Trophoblast cell (in vitro differentiated cells and primary cell): Measurements from ENCODE around the gene C2orf74.
"Not testable (repeated sequence)": the region's sequence is repeated elsewhere in the genome, so short reads cannot be mapped to it uniquely, and the experiment has no call there.

Source experiments
- DNase-seq, 2 donors: peaks; one replicate each; pipeline ENCODE4 v3.0.0-alpha.2; 2016
- H2AFZ ChIP-seq: 2 replicates; pipeline ENCODE4 v1.6.1; 2013; ENCODE audit warnings: low read length, moderate library complexity, mild to moderate bottlenecking; ENCODE audit not compliant: insufficient read depth, poor library complexity
- H2AK5ac ChIP-seq: 2 replicates; pipeline ENCODE4 v1.6.1; 2013; ENCODE audit warnings: mild to moderate bottlenecking, low read length
- H2BK120ac ChIP-seq: 2 replicates; pipeline ENCODE4 v1.6.1; 2013; ENCODE audit warnings: low read length, mild to moderate bottlenecking, moderate library complexity; ENCODE audit not compliant: insufficient read depth, poor library complexity
- H2BK12ac ChIP-seq: 2 replicates; pipeline ENCODE4 v1.6.1; 2013; ENCODE audit warnings: mild to moderate bottlenecking, low read length, moderate library complexity
- H2BK5ac ChIP-seq: 2 replicates; pipeline ENCODE4 v1.6.1; 2013; ENCODE audit warnings: low read length, low read depth, moderate library complexity, mild to moderate bottlenecking; ENCODE audit not compliant: poor library complexity
- H3K14ac ChIP-seq: 2 replicates; pipeline ENCODE4 v1.6.1; 2013; ENCODE audit warnings: mild to moderate bottlenecking, low read length
- H3K18ac ChIP-seq: 2 replicates; pipeline ENCODE4 v1.6.1; 2013; ENCODE audit warnings: mild to moderate bottlenecking, low read length
- H3K23ac ChIP-seq: 2 replicates; pipeline ENCODE4 v1.6.1; 2013; ENCODE audit warnings: low read length
- H3K27ac ChIP-seq: 2 replicates; pipeline ENCODE4 v1.5.1; 2013; ENCODE audit warnings: low read depth, mild to moderate bottlenecking, inconsistent platforms, low read length, moderate library complexity
- H3K27me3 ChIP-seq: 2 replicates; pipeline ENCODE4 v1.6.1; 2013; ENCODE audit warnings: inconsistent platforms, mild to moderate bottlenecking, low read length, moderate library complexity; ENCODE audit not compliant: insufficient read depth
- H3K36me3 ChIP-seq, 2 experiments: 1 replicate in 1 of 2; 2 replicates in 1 of 2; pipeline ENCODE4 v1.6.1; 2013; ENCODE audit warnings: low read length in 2 of 2, mild to moderate bottlenecking in 2 of 2, moderate library complexity in 1 of 2; ENCODE audit not compliant: insufficient read depth in 2 of 2, control insufficient read depth in 1 of 2
- H3K4ac ChIP-seq: 2 replicates; pipeline ENCODE4 v1.6.1; 2013; ENCODE audit warnings: low read depth, mild to moderate bottlenecking, low read length, moderate library complexity
- H3K4me1 ChIP-seq, 2 experiments: 1 replicate in 1 of 2; 2 replicates in 1 of 2; pipeline ENCODE4 v1.6.1; 2013; ENCODE audit warnings: low read length in 2 of 2, mild to moderate bottlenecking in 2 of 2, moderate library complexity in 1 of 2; ENCODE audit not compliant: insufficient read depth in 2 of 2, control insufficient read depth in 1 of 2
- H3K4me2 ChIP-seq: 2 replicates; pipeline ENCODE4 v1.6.1; 2013; ENCODE audit warnings: inconsistent platforms, mild to moderate bottlenecking, low read length, moderate library complexity
- H3K4me3 ChIP-seq: 2 replicates; pipeline ENCODE4 v1.5.1; 2013; ENCODE audit warnings: mild to moderate bottlenecking, low read depth, low read length, inconsistent platforms
- H3K79me1 ChIP-seq: one replicate; pipeline ENCODE4 v1.6.1; 2013; ENCODE audit warnings: low read length
- H3K79me2 ChIP-seq: 2 replicates; pipeline ENCODE4 v1.6.1; 2013; ENCODE audit warnings: low read length, mild to moderate bottlenecking; ENCODE audit not compliant: control insufficient read depth, insufficient read depth, poor library complexity
- H3K9ac ChIP-seq: 2 replicates; pipeline ENCODE4 v1.6.1; 2013; ENCODE audit warnings: mild to moderate bottlenecking, low read length
- H3K9me3 ChIP-seq: 2 replicates; pipeline ENCODE4 v1.6.1; 2013; ENCODE audit warnings: low read depth, mild to moderate bottlenecking, control low read depth, inconsistent platforms, low read length; ENCODE audit not compliant: insufficient read depth
- H4K12ac ChIP-seq: 2 replicates; pipeline ENCODE4 v1.6.1; 2013; ENCODE audit warnings: low read depth, mild to moderate bottlenecking, low read length, moderate library complexity
- H4K8ac ChIP-seq: 2 replicates; pipeline ENCODE4 v1.6.1; 2013; ENCODE audit warnings: low read depth, mild to moderate bottlenecking, low read length, moderate library complexity
- H4K91ac ChIP-seq: one replicate; pipeline ENCODE4 v1.6.1; 2013; ENCODE audit warnings: low read depth, mild to moderate bottlenecking, low read length, moderate library complexity
- WGBS: extraction: QIAGEN DNeasy Blood & Tissue Kit; methylation state at CpG from one replicate; pipeline ENCODE4 v1.1.7; 2013; ENCODE audit warnings: missing lambda C conversion rate; ENCODE audit not compliant: insufficient read length, insufficient coverage; ENCODE audit errors: extremely low coverage; 5-methylcytosine and 5-hydroxymethylcytosine counted together

C2orf74 gene

GRCh38 chr2:61125123-61125710, 36.8 kb upstream of the C2orf74 start:
- H3K9ac ChIP-seq: no peak overlapping the region
- no peak overlapping the region for H4K12ac ChIP-seq
- H3K79me2 ChIP-seq: no peaks in the 10 kb centered on the region
- no peak overlapping the region for H2BK12ac ChIP-seq
- H3K9me3 ChIP-seq: peaks cover 2% of the 10 kb centered on the region
- H3K4me1 ChIP-seq: no peaks in the 10 kb centered on the region
- no peak overlapping the region for H3K27ac ChIP-seq
- H3K4me3 ChIP-seq: no peak overlapping the region
- H4K91ac ChIP-seq: no peak overlapping the region
- no peaks in the 10 kb centered on the region for H3K27me3 ChIP-seq
- H2AK5ac ChIP-seq: no peak overlapping the region
- H3K18ac ChIP-seq: no peak overlapping the region
- DNase-seq: no peak
- no peak overlapping the region for H4K8ac ChIP-seq
- H3K23ac ChIP-seq: no peak overlapping the region
- no peaks in the 10 kb centered on the region for H3K79me1 ChIP-seq
- H3K36me3 ChIP-seq: peaks cover 0 to 2% of the 10 kb centered on the region in 2 experiments
- no CpG with 5 or more reads among the region's 3 CpGs for WGBS
- no peak overlapping the region for H3K14ac ChIP-seq
- no peak overlapping the region for H3K4me2 ChIP-seq
- H3K4ac ChIP-seq: no peak overlapping the region
- H2AFZ ChIP-seq: no peak overlapping the region
- no peak overlapping the region for H2BK120ac ChIP-seq
- no peak overlapping the region for H2BK5ac ChIP-seq

GRCh38 chr2:61125798-61126197, 36.2 kb upstream of the C2orf74 start:
- no peak overlapping the region for H3K23ac ChIP-seq
- no peak overlapping the region for H4K91ac ChIP-seq
- no peaks in the 10 kb centered on the region for H3K4me1 ChIP-seq
- no peaks in the 10 kb centered on the region for H3K79me2 ChIP-seq
- peaks cover 2% of the 10 kb centered on the region for H3K9me3 ChIP-seq
- no CpG with 5 or more reads among the region's 3 CpGs for WGBS
- H3K4me3 ChIP-seq: no peak overlapping the region
- H3K27ac ChIP-seq: no peak overlapping the region
- H3K4ac ChIP-seq: no peak overlapping the region
- no peak overlapping the region for H2AFZ ChIP-seq
- H3K4me2 ChIP-seq: no peak overlapping the region
- H3K18ac ChIP-seq: no peak overlapping the region
- no peak overlapping the region for H3K14ac ChIP-seq
- no peaks in the 10 kb centered on the region for H3K27me3 ChIP-seq
- no peak overlapping the region for H2BK5ac ChIP-seq
- no peak overlapping the region for H2BK120ac ChIP-seq
- no peaks in the 10 kb centered on the region for H3K36me3 ChIP-seq
- no peak overlapping the region for H3K9ac ChIP-seq
- no peak overlapping the region for H2BK12ac ChIP-seq
- DNase-seq: no peak
- no peak overlapping the region for H4K12ac ChIP-seq
- no peak overlapping the region for H2AK5ac ChIP-seq
- no peak overlapping the region for H4K8ac ChIP-seq
- H3K79me1 ChIP-seq: no peaks in the 10 kb centered on the region

- H3K4me2 ChIP-seq: not testable (repeated sequence)
- no CpG with 5 or more reads among the region's 6 CpGs for WGBS
These were observed 33.9 kb upstream of the C2orf74 start for GRCh38 chr2:61128122-61128521.

GRCh38 chr2:61134141-61134540, 27.8 kb upstream of the C2orf74 start:
- Histone ChIP-seq H3K18ac (no peak overlapping the region), H3K4ac (no peak overlapping the region), H2AK5ac (no peak overlapping the region), H2BK12ac (no peak overlapping the region), H2BK5ac (no peak overlapping the region), H3K27me3 (no peaks in the 10 kb centered on the region), H3K14ac (no peak overlapping the region), H4K12ac (no peak overlapping the region), H4K8ac (no peak overlapping the region), H3K4me1 (no peaks in the 10 kb centered on the region), H2AFZ (no peak overlapping the region), H3K23ac (no peak overlapping the region), H3K9me3 (no peaks in the 10 kb centered on the region), H3K79me1 (no peaks in the 10 kb centered on the region), H3K4me2 (no peak overlapping the region), H3K79me2 (no peaks in the 10 kb centered on the region), H3K27ac (no peak overlapping the region), H3K4me3 (no peak overlapping the region), H2BK120ac (no peak overlapping the region), H3K9ac (no peak overlapping the region), H4K91ac (no peak overlapping the region), H3K36me3 (no peaks in the 10 kb centered on the region)
- no peak for DNase-seq
- no CpG with 5 or more reads among the region's 4 CpGs for WGBS

More at GRCh38 chr2:61128122-61128521, 33.9 kb upstream of the C2orf74 start:
- not testable (repeated sequence) for H2AFZ ChIP-seq, H4K91ac ChIP-seq, H3K23ac ChIP-seq, H3K9me3 ChIP-seq, H3K14ac ChIP-seq, H3K4me3 ChIP-seq, H2BK12ac ChIP-seq, H2BK5ac ChIP-seq, H2BK120ac ChIP-seq, H3K9ac ChIP-seq, H3K4me1 ChIP-seq, H2AK5ac ChIP-seq, H3K18ac ChIP-seq, DNase-seq, H4K12ac ChIP-seq, H3K27ac ChIP-seq, H3K4ac ChIP-seq, H3K79me2 ChIP-seq, H4K8ac ChIP-seq, H3K36me3 ChIP-seq, H3K27me3 ChIP-seq, H3K79me1 ChIP-seq
